H1 (cell line): ENCODE results near the gene HES5.

Experiments used
- BRCA1 ChIP-seq: IDR thresholded peaks from 2 replicates; pipeline ENCODE4 v1.6.1; 2012; ENCODE audit warnings: low read depth, low read length, improper control_type of control experiment
- EP300 ChIP-seq, 2 experiments: IDR thresholded peaks; 1 replicate in 1 of 2; 2 replicates in 1 of 2; pipeline ENCODE4 v1.6.1; 2011 to 2012; ENCODE audit warnings: low read depth in 2 of 2, low read length in 2 of 2, mild to moderate bottlenecking in 2 of 2, borderline replicate concordance in 1 of 2, inconsistent platforms in 1 of 2, moderate library complexity in 1 of 2
- POLR2A ChIP-seq, 2 experiments: IDR thresholded peaks; 1 replicate in 1 of 2; 2 replicates in 1 of 2; pipeline ENCODE4 v1.6.1; 2011; ENCODE audit warnings: low read depth in 2 of 2, low read length in 2 of 2, mild to moderate bottlenecking in 2 of 2; ENCODE audit errors: control extremely low read depth in 1 of 2
- POU5F1 ChIP-seq: IDR thresholded peaks from 2 replicates; pipeline ENCODE4 v1.6.1; 2011; ENCODE audit warnings: low read depth, mild to moderate bottlenecking, low read length, moderate library complexity
- RAD21 ChIP-seq, 2 experiments: IDR thresholded peaks in 1 of 2; conservative IDR thresholded peaks in 1 of 2; 2 replicates each; pipeline ENCODE4 v1.6.1; 2011; ENCODE audit warnings: low read depth in 2 of 2, low read length in 2 of 2, improper control_type of control experiment in 1 of 2, inconsistent platforms in 1 of 2, mild to moderate bottlenecking in 1 of 2, moderate library complexity in 1 of 2
- RNF2 ChIP-seq: fragments of 200-900, 300-1000 bp; sonication (generic); IDR thresholded peaks from 2 replicates; pipeline ENCODE4 v1.7.1; 2016; ENCODE audit warnings: borderline replicate concordance, low read depth, mild to moderate bottlenecking, antibody characterized with exemption, low read length; ENCODE audit not compliant: poor library complexity, severe bottlenecking; ENCODE audit errors: missing control alignments
- SIX5 ChIP-seq: IDR thresholded peaks from 2 replicates; pipeline ENCODE4 v1.6.1; 2011; ENCODE audit warnings: mild to moderate bottlenecking, low read depth, low read length
- SP1 ChIP-seq: IDR thresholded peaks from 2 replicates; pipeline ENCODE4 v1.6.1; 2011; ENCODE audit warnings: low read depth, low read length
- SUZ12 ChIP-seq: fragments of 200-600 bp; sonication (generic); IDR thresholded peaks from 2 replicates; pipeline ENCODE4 v1.6.1; 2012; ENCODE audit warnings: mild to moderate bottlenecking, inconsistent platforms, low read length, moderate library complexity, mixed read lengths
- TBP ChIP-seq: IDR thresholded peaks from 2 replicates; pipeline ENCODE4 v1.6.1; 2011; ENCODE audit warnings: low read depth, low read length, improper control_type of control experiment
- TEAD4 ChIP-seq: IDR thresholded peaks from 2 replicates; pipeline ENCODE4 v1.6.1; 2012; ENCODE audit warnings: low read depth, low read length, inconsistent platforms, mixed read lengths
- YY1 ChIP-seq: IDR thresholded peaks from 2 replicates; pipeline ENCODE4 v1.6.1; 2011; ENCODE audit warnings: low read depth, mild to moderate bottlenecking, low read length
- TF ChIP-seq, protein P1 (sequence below), 3 experiments: IDR thresholded peaks; 1 replicate in 2 of 3; 2 replicates in 1 of 3; pipeline versions ENCODE4 v1.5.1 to v1.6.1; 2011; ENCODE audit warnings: low read length in 3 of 3, mild to moderate bottlenecking in 3 of 3, inconsistent platforms in 2 of 3, low read depth in 1 of 3, moderate library complexity in 1 of 3; ENCODE audit not compliant: insufficient read depth in 1 of 3; ENCODE audit errors: control extremely low read depth in 1 of 3
- TF ChIP-seq, protein P2 (sequence below): IDR thresholded peaks from 2 replicates; pipeline ENCODE4 v1.6.1; 2012; ENCODE audit warnings: inconsistent platforms

GRCh38 chr1:2548068-2548589 lies 18.1 kb upstream of the HES5 start:
- TF ChIP-seq, protein P1, sequence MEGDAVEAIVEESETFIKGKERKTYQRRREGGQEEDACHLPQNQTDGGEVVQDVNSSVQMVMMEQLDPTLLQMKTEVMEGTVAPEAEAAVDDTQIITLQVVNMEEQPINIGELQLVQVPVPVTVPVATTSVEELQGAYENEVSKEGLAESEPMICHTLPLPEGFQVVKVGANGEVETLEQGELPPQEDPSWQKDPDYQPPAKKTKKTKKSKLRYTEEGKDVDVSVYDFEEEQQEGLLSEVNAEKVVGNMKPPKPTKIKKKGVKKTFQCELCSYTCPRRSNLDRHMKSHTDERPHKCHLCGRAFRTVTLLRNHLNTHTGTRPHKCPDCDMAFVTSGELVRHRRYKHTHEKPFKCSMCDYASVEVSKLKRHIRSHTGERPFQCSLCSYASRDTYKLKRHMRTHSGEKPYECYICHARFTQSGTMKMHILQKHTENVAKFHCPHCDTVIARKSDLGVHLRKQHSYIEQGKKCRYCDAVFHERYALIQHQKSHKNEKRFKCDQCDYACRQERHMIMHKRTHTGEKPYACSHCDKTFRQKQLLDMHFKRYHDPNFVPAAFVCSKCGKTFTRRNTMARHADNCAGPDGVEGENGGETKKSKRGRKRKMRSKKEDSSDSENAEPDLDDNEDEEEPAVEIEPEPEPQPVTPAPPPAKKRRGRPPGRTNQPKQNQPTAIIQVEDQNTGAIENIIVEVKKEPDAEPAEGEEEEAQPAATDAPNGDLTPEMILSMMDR (IDR thresholded peaks at IDR 0.05; ENCODE audit: control extremely low read depth in 1 of 3, insufficient read depth in 1 of 3, low read depth in 1 of 3, low read length in 3 of 3): peak in 2 of 3 experiments; percentile 90 to 94; a peak in 3 of 4 replicates
- TF ChIP-seq TEAD4: no peak
- no peak for TF ChIP-seq POLR2A (IDR thresholded peaks at IDR 0.05; ENCODE audit: control extremely low read depth in 1 of 2, low read depth in 2 of 2, low read length in 2 of 2)
- no peak for TF ChIP-seq POU5F1
- TF ChIP-seq, protein P2, sequence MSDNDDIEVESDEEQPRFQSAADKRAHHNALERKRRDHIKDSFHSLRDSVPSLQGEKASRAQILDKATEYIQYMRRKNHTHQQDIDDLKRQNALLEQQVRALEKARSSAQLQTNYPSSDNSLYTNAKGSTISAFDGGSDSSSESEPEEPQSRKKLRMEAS: 0 out of 2 replicates have a peak, but pooled peaks have one; percentile 12
- no peak for TF ChIP-seq SUZ12
- no peak for TF ChIP-seq SIX5
- no peak for TF ChIP-seq EP300 (IDR thresholded peaks at IDR 0.05; ENCODE audit: borderline replicate concordance in 1 of 2, low read depth in 2 of 2, low read length in 2 of 2)
- no peak for TF ChIP-seq RNF2
- TF ChIP-seq YY1: no peak
- no peak for TF ChIP-seq BRCA1
- peak; percentile 85 to 89 for TF ChIP-seq RAD21 (IDR thresholded peaks at IDR 0.05 in 1 of 2, conservative IDR thresholded peaks at IDR 0.05 in 1 of 2; ENCODE audit: low read depth in 2 of 2, low read length in 2 of 2)
- TF ChIP-seq TBP: no peak
- no peak for TF ChIP-seq SP1
